Left lobe of liver (tissue), 2 donors: ENCODE data around the gene SPP1. TPM values are rescaled to one million over a fixed set of nuclear protein-coding genes. Genes with fewer than 3 reads are reported as not detected.
"Not testable (repeated sequence)": the region's sequence is repeated elsewhere in the genome, so short reads cannot be mapped to it uniquely, and the experiment has no call there.

Source experiments
- ATAC-seq: fragments of 200-7000 bp; cut with Tn5 transposase; one replicate; pipeline ENCODE4 v1.9.1; 2020; ENCODE audit warnings: mild to moderate bottlenecking, moderate library complexity
- DNase-seq: peaks from one replicate; pipeline ENCODE4 v3.0.0-alpha.2; 2020; ENCODE audit warnings: low spot score
- total RNA-seq: library from RNA; stranded (reverse); gene quantifications from one replicate; pipeline ENCODE4 v1.2.1, GENCODE V29; 2021
- donor health status: DM: no; HTN: no; CAD: no; lungs with moderate emphysema.
- donor health status: DM: no; HTN: yes; CAD: no.

The SPP1 gene
- total RNA-seq, 1 donor from 2014 or later = 10.5 TPM

- DNase-seq (peak; percentile 82), ATAC-seq (peak; percentile 100)
Observed at GRCh38 chr4:87985097-87985886, 9.8 kb downstream of the SPP1 start.

- DNase-seq = no peak
Observed at GRCh38 chr4:87985887-87986200, 10.3 kb downstream of the SPP1 start.

GRCh38 chr4:87986508-87986907, 11.0 kb downstream of the SPP1 start:
- ATAC-seq (no peak), DNase-seq (no peak)

More at GRCh38 chr4:87985887-87986200, 10.3 kb downstream of the SPP1 start:
- no peak for ATAC-seq

GRCh38 chr4:87989765-87990164, 14.3 kb downstream of the SPP1 start:
- DNase-seq (no peak), ATAC-seq (no peak)

GRCh38 chr4:87995435-87995834, 19.9 kb downstream of the SPP1 start:
- ATAC-seq = no peak
- no peak for DNase-seq

- not testable (repeated sequence) for DNase-seq, ATAC-seq
Observed at GRCh38 chr4:87999191-87999691, 23.7 kb downstream of the SPP1 start.

- ATAC-seq = no peak
- no peak for DNase-seq
Observed at GRCh38 chr4:88001871-88002270, 26.4 kb downstream of the SPP1 start.

GRCh38 chr4:88002786-88003185, 27.3 kb downstream of the SPP1 start:
- DNase-seq (no peak), ATAC-seq (no peak)

- DNase-seq = no peak
- no peak for ATAC-seq
Observed at GRCh38 chr4:88003261-88003660, 27.7 kb downstream of the SPP1 start.

GRCh38 chr4:88005076-88005475, 29.6 kb downstream of the SPP1 start:
- no peak for ATAC-seq

GRCh38 chr4:88005946-88006345, 30.4 kb downstream of the SPP1 start:
- ATAC-seq (no peak), DNase-seq (no peak)

More at GRCh38 chr4:88005076-88005475, 29.6 kb downstream of the SPP1 start:
- DNase-seq = no peak

GRCh38 chr4:88006956-88007303, 31.4 kb downstream of the SPP1 start:
- ATAC-seq = no peak
- no peak for DNase-seq

- ATAC-seq = peak; percentile 97
- peak; percentile 86 for DNase-seq
Observed at GRCh38 chr4:88007304-88008121, 32.0 kb downstream of the SPP1 start, which contains the start of gene PKD2. Gene PKD2 (plus strand): TSS chr4:88007635. CDS start chr4:88007734, 99 bp downstream.

GRCh38 chr4:88008122-88008742, 32.7 kb downstream of the SPP1 start:
- ATAC-seq = peak; percentile 53

GRCh38 chr4:88008743-88009171, 33.2 kb downstream of the SPP1 start:
- DNase-seq = no peak
- no peak for ATAC-seq

More at GRCh38 chr4:88008122-88008742, 32.7 kb downstream of the SPP1 start:
- peak; percentile 49 for DNase-seq

- ATAC-seq (no peak), DNase-seq (no peak)
Observed at GRCh38 chr4:88009871-88010270, 34.4 kb downstream of the SPP1 start.

- no peak for ATAC-seq
- DNase-seq = no peak
Observed at GRCh38 chr4:88010966-88011365, 35.5 kb downstream of the SPP1 start.

GRCh38 chr4:88012647-88013046, 37.1 kb downstream of the SPP1 start:
- ATAC-seq (no peak), DNase-seq (no peak)

GRCh38 chr4:88014386-88014905, 38.9 kb downstream of the SPP1 start:
- ATAC-seq (no peak), DNase-seq (no peak)

- ATAC-seq (no peak), DNase-seq (no peak)
Observed at GRCh38 chr4:88015659-88016295, 40.3 kb downstream of the SPP1 start.
